IMR-90 (cell line): ENCODE data around the gene TPSB2. TPM values are rescaled to one million over a fixed set of nuclear protein-coding genes. Genes with fewer than 3 reads are reported as not detected.

Experiments
- ATAC-seq: fragments of 200-7000 bp; cut with Tn5 transposase; 2 replicates; pipeline ENCODE4 v1.9.1; 2020; ENCODE audit warnings: low read depth, mild to moderate bottlenecking, moderate library complexity
- BruUV-seq: library from RNA; stranded (reverse); fragments of 400-500 nt; replicated peaks from 2 replicates; lab custom pipeline; 2021; lab: Mats Ljungman, UMichigan
- CTCF ChIA-PET: fragments of 300-600 bp; formaldehyde crosslinking; extraction: SDS; loops from one replicate; lab custom pipeline; 2021; ENCODE audit warnings: antibody characterized with exemption; lab: Yijun Ruan, JAX
- POLR2A ChIA-PET: fragments of 300-600 bp; sonication (Branson Sonifier 250); formaldehyde crosslinking; loops from one replicate; lab custom pipeline; 2022; ENCODE audit warnings: antibody characterized with exemption; ENCODE audit not compliant: unreplicated experiment; lab: Charles Lee
- DNase-seq: peaks from one replicate; pipeline ENCODE4 v3.0.0; 2013
- H2AFZ ChIP-seq: replicated peaks from 2 replicates; pipeline ENCODE3; 2013; ENCODE audit warnings: low read length, mild to moderate bottlenecking; ENCODE audit not compliant: poor library complexity
- H2AK5ac ChIP-seq: 2 replicates; pipeline ENCODE4 v1.6.1; 2013; ENCODE audit warnings: low read depth, low read length, inconsistent platforms
- H2AK9ac ChIP-seq: replicated peaks from 2 replicates; pipeline ENCODE3; 2013; ENCODE audit warnings: mild to moderate bottlenecking, low read depth, low read length, moderate library complexity; ENCODE audit not compliant: poor library complexity
- H2BK120ac ChIP-seq: 2 replicates; pipeline ENCODE4 v1.6.1; 2013; ENCODE audit warnings: low read depth, low read length, inconsistent platforms
- H2BK15ac ChIP-seq: 3 replicates; pipeline ENCODE4 v1.6.1; 2013; ENCODE audit warnings: low read depth, low read length, inconsistent platforms
- H2BK20ac ChIP-seq: 2 replicates; pipeline ENCODE4 v1.6.1; 2013; ENCODE audit warnings: low read depth, mild to moderate bottlenecking, inconsistent platforms, low read length, moderate library complexity
- H2BK5ac ChIP-seq: 2 replicates; pipeline ENCODE4 v1.6.1; 2013; ENCODE audit warnings: mild to moderate bottlenecking, low read depth, low read length, inconsistent platforms; ENCODE audit not compliant: poor library complexity, severe bottlenecking
- H3K14ac ChIP-seq: replicated peaks from 2 replicates; pipeline ENCODE4 v1.6.1; 2013; ENCODE audit warnings: low read depth, low read length, inconsistent platforms
- H3K18ac ChIP-seq: 2 replicates; pipeline ENCODE4 v1.6.1; 2013; ENCODE audit warnings: low read depth, low read length, control low read depth
- H3K23ac ChIP-seq: 2 replicates; pipeline ENCODE4 v1.6.1; 2013; ENCODE audit warnings: low read depth, low read length, inconsistent platforms
- H3K27ac ChIP-seq: 2 replicates; pipeline ENCODE4 v1.5.1; 2013; ENCODE audit warnings: mild to moderate bottlenecking, control low read depth, low read length; ENCODE audit not compliant: insufficient read depth
- H3K27me3 ChIP-seq: 2 replicates; pipeline ENCODE4 v1.6.1; 2013; ENCODE audit warnings: low read length; ENCODE audit not compliant: control insufficient read depth, insufficient read depth
- H3K36me3 ChIP-seq: 2 replicates; pipeline ENCODE4 v1.6.1; 2013; ENCODE audit warnings: low read length, mixed read lengths; ENCODE audit not compliant: control insufficient read depth, insufficient read depth
- H3K4ac ChIP-seq: 2 replicates; pipeline ENCODE4 v1.6.1; 2013; ENCODE audit warnings: low read depth, low read length, inconsistent platforms
- H3K4me1 ChIP-seq: 2 replicates; pipeline ENCODE4 v1.6.1; 2013; ENCODE audit warnings: low read length, mixed read lengths; ENCODE audit not compliant: control insufficient read depth, insufficient read depth
- H3K4me2 ChIP-seq: 2 replicates; pipeline ENCODE4 v1.6.1; 2013; ENCODE audit warnings: low read depth, mild to moderate bottlenecking, control low read depth, low read length, moderate library complexity
- H3K4me3 ChIP-seq: 2 replicates; pipeline ENCODE4 v1.5.1; 2013; ENCODE audit warnings: low read depth, mild to moderate bottlenecking, control low read depth, low read length, moderate library complexity; ENCODE audit not compliant: insufficient read depth
- H3K56ac ChIP-seq: 2 replicates; pipeline ENCODE4 v1.6.1; 2013; ENCODE audit warnings: low read length, inconsistent platforms; ENCODE audit not compliant: insufficient read depth; ENCODE audit errors: extremely low read depth
- H3K79me1 ChIP-seq, 2 experiments: 2 replicates each; pipeline ENCODE4 v1.6.1; 2013; ENCODE audit warnings: low read length in 2 of 2, inconsistent platforms in 1 of 2, low read depth in 1 of 2
- H3K9ac ChIP-seq: 2 replicates; pipeline ENCODE4 v1.6.1; 2013; ENCODE audit warnings: low read depth, low read length, control low read depth
- H3K9me1 ChIP-seq: 2 replicates; pipeline ENCODE4 v1.6.1; 2013; ENCODE audit warnings: low read length, inconsistent platforms; ENCODE audit not compliant: insufficient read depth
- H3K9me3 ChIP-seq: 2 replicates; pipeline ENCODE4 v1.6.1; 2013; ENCODE audit warnings: low read length; ENCODE audit not compliant: control insufficient read depth, insufficient read depth
- H4K20me1 ChIP-seq: 2 replicates; pipeline ENCODE4 v1.6.1; 2013; ENCODE audit warnings: low read length, inconsistent platforms; ENCODE audit not compliant: insufficient read depth
- H4K5ac ChIP-seq: 2 replicates; pipeline ENCODE4 v1.6.1; 2013; ENCODE audit warnings: mild to moderate bottlenecking, low read depth, low read length, control low read depth
- H4K8ac ChIP-seq, 2 experiments: 2 replicates each; pipeline ENCODE4 v1.6.1; 2013; ENCODE audit warnings: low read depth in 2 of 2, low read length in 2 of 2, control low read depth in 1 of 2, inconsistent platforms in 1 of 2
- H4K91ac ChIP-seq: 2 replicates; pipeline ENCODE4 v1.6.1; 2013; ENCODE audit warnings: low read depth, low read length, inconsistent platforms; ENCODE audit not compliant: insufficient read depth
- BHLHE40 ChIP-seq: fragments of 150-350 bp; IDR thresholded peaks from 2 replicates; pipeline ENCODE4 v1.6.1; 2016; ENCODE audit warnings: mild to moderate bottlenecking, low read depth, low read length
- FOS ChIP-seq: fragments of 150-350 bp; IDR thresholded peaks from 2 replicates; pipeline ENCODE4 v1.6.1; 2016; ENCODE audit warnings: low read depth, low read length
- MAFK ChIP-seq: IDR thresholded peaks from 2 replicates; pipeline ENCODE4 v1.6.1; 2012; ENCODE audit warnings: low read depth, low read length, improper control_type of control experiment
- MXI1 ChIP-seq: IDR thresholded peaks from 2 replicates; pipeline ENCODE4 v1.6.1; 2012; ENCODE audit warnings: low read depth, mild to moderate bottlenecking, low read length, moderate library complexity, borderline replicate concordance
- NFE2L2 ChIP-seq: fragments of 150-350 bp; IDR thresholded peaks from 2 replicates; pipeline ENCODE4 v1.6.1; 2016; ENCODE audit warnings: low read depth, mild to moderate bottlenecking, low read length
- RAD21 ChIP-seq: IDR thresholded peaks from 2 replicates; pipeline ENCODE4 v1.6.1; 2012; ENCODE audit warnings: low read length, improper control_type of control experiment
- RCOR1 ChIP-seq: IDR thresholded peaks from 2 replicates; pipeline ENCODE4 v1.6.1; 2012; ENCODE audit warnings: mild to moderate bottlenecking, low read length, improper control_type of control experiment; ENCODE audit not compliant: insufficient replicate concordance
- RFX5 ChIP-seq: IDR thresholded peaks from 2 replicates; pipeline ENCODE4 v1.8.0; 2012; ENCODE audit warnings: low read depth, mild to moderate bottlenecking, low read length, moderate library complexity
- WGBS, 2 experiments: methylation state at CpG; one replicate each; pipeline versions ENCODE4 v1.1.5 to v1.1.7; 2013; ENCODE audit warnings: missing lambda C conversion rate in 2 of 2; ENCODE audit not compliant: insufficient read length in 1 of 2; ENCODE audit errors: extremely low coverage in 2 of 2; 5-methylcytosine and 5-hydroxymethylcytosine counted together
- dilution Hi-C: fragments of 300-500 bp; cut with HindIII; formaldehyde crosslinking; loops from one replicate; pipeline ENCODE4 v1.14.3; 2018; ENCODE audit warnings: low sequenced_read_pairs; ENCODE audit not compliant: unreplicated experiment
- in situ Hi-C: fragments of 300-500 bp; cut with MboI; formaldehyde crosslinking; loops from 3 replicates; pipeline ENCODE4 v1.14.3; 2019; ENCODE audit warnings: low sequenced_read_pairs, inconsistent platforms, mixed read lengths
- intact Hi-C: fragments of 100-400 bp; cut with micrococcal nuclease; formaldehyde crosslinking; loops from 2 replicates; pipeline ENCODE4 v1.10.0; 2022
- polyA plus RNA-seq, 3 experiments: library from polyadenylated mRNA; depleted of rRNA; stranded (reverse); fragments of >200 nt; gene quantifications; 2 replicates each; pipeline ENCODE4 v1.2.3, GENCODE V29; 2012; ENCODE audit warnings: low replicate concordance in 1 of 3
- total RNA-seq: library from RNA; depleted of rRNA; stranded (reverse); fragments of >200 nt; gene quantifications from 2 replicates; pipeline ENCODE4 v1.2.3, GENCODE V29; 2012

Gene TPSB2
- total and polyA plus RNA-seq, 2 of the 4 experiments (the other 2 are of a cell fraction), result not detected

DNA sequence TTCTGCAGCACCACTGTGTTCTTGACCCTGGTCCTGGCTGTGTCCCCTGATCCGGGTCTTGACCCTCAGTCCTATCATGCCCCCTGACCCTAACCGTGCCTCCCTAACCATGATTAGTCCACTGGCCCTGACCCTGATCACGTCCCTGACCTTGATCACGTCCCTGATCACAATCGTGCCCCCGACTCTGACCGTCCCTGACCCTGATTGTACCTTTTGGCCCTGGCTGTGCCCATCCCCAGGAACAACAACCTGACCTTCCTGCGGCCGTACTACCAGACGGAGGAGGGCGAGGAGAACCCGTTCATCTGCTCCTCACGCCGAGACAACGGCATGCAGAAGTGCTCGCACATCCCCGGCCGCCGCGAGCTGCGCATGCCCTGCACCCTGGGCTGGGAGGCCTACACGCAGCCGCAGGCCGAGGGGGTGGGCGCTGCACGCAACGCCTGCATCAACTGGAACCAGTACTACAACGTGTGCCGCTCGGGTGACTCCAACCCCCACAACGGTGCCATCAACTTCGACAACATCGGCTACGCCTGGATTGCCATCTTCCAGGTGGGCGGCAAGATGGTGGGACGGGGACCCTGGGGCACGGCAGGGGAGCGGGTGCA is 29.9 kb downstream of the TPSB2 start:
- Histone ChIP-seq H2BK15ac (no peak overlapping the region), H2BK5ac (no peak overlapping the region), H3K14ac (no peak overlapping the region), H3K79me1 (no peaks in the 10 kb centered on the region), H3K4ac (no peak overlapping the region), H2AFZ (no peak overlapping the region), H3K18ac (no peak overlapping the region), H2BK20ac (no peak overlapping the region), H3K9ac (no peak overlapping the region), H4K5ac (no peak overlapping the region), H3K4me2 (no peak overlapping the region), H3K4me3 (no peak overlapping the region), H3K9me1 (no peaks in the 10 kb centered on the region), H4K8ac (no peak overlapping the region), H3K9me3 (no peaks in the 10 kb centered on the region), H3K27ac (no peak overlapping the region), H4K91ac (no peak overlapping the region), H4K20me1 (no peaks in the 10 kb centered on the region; the same call in 1 of the 2 replicates), H3K36me3 (no peaks in the 10 kb centered on the region; the same call in 1 of the 2 replicates), H2AK5ac (no peak overlapping the region), H3K56ac (no peak overlapping the region), H3K4me1 (no peaks in the 10 kb centered on the region), H3K23ac (no peak overlapping the region), H3K27me3 (no peaks in the 10 kb centered on the region), H2BK120ac (no peak overlapping the region), H2AK9ac (no peak overlapping the region)
- WGBS, 2 experiments, result 94% methylated on average over 21 of the region's 38 CpGs; no CpG with 5 or more reads in 1 of the 2 experiments
- ChIA-PET POLR2A (no interaction called here), CTCF (no interaction called here)
- no peak for TF ChIP-seq RFX5
- TF ChIP-seq RAD21, result no peak
- TF ChIP-seq MXI1, result no peak
- TF ChIP-seq MAFK, result no peak
- no peak for TF ChIP-seq FOS
- no peak for TF ChIP-seq RCOR1
- TF ChIP-seq NFE2L2, result no peak
- TF ChIP-seq BHLHE40, result no peak
- in situ Hi-C loops, result loop anchor here (25.0 kb wide), 1 partner anchor 388 kb away; the partner anchor contains the start of gene GNG13
- intact Hi-C loops, result no loop called here
- no peak for ATAC-seq
- BruUV-seq, result no TSS peak
- DNase-seq, result no peak
- dilution Hi-C loops, result no loop called here
